Ovary (tissue), 9 donors: Measurements from ENCODE around the gene STK32C. TPM values are rescaled to one million over a fixed set of nuclear protein-coding genes. Genes with fewer than 3 reads are reported as not detected.

ENCODE experiments used
- DNase-seq, 5 donors: peaks; one replicate each; pipeline ENCODE4 v3.0.0-alpha.2; 2019 to 2020
- H3K27ac ChIP-seq, 2 donors: fragments of 200-600 bp; one replicate each; pipeline versions ENCODE4 v1.5.1 to v1.8.0; 2019 to 2022
- H3K27me3 ChIP-seq: fragments of 200-600 bp; one replicate; pipeline ENCODE4 v1.8.0; 2022
- H3K36me3 ChIP-seq: fragments of 200-600 bp; sonication (generic); one replicate; pipeline ENCODE4 v1.5.1; 2019
- H3K4me1 ChIP-seq: one replicate; pipeline ENCODE4 v1.8.1; 2013; ENCODE audit warnings: mild to moderate bottlenecking, moderate library complexity; ENCODE audit not compliant: insufficient read depth
- H3K4me3 ChIP-seq: fragments of 200-600 bp; sonication (generic); one replicate; pipeline ENCODE4 v1.5.1; 2017
- H3K9me3 ChIP-seq, 2 donors: fragments of 200-600 bp in 1 of 2; sonication (generic) in 1 of 2; one replicate each; pipeline versions ENCODE4 v1.5.1 to v1.8.1; 2013 to 2019; ENCODE audit warnings: mild to moderate bottlenecking in 1 of 2, moderate library complexity in 1 of 2
- CTCF ChIP-seq, 3 donors: fragments of 450-650 bp in 2 of 3; fragments of 200-600 bp in 1 of 3; IDR thresholded peaks; one replicate each; pipeline versions ENCODE4 v1.5.1 to v1.8.0; 2016 to 2022; ENCODE audit warnings: antibody characterized with exemption in 3 of 3, mild to moderate bottlenecking in 1 of 3
- EP300 ChIP-seq: sonication (generic); formaldehyde crosslinking; IDR thresholded peaks from one replicate; pipeline ENCODE4 v1.6.1; 2017; ENCODE audit warnings: antibody characterized with exemption
- POLR2A ChIP-seq: fragments of 450-650 bp; IDR thresholded peaks from one replicate; pipeline ENCODE4 v1.6.1; 2017; ENCODE audit warnings: antibody characterized with exemption, mild to moderate bottlenecking, moderate library complexity
- WGBS, 3 donors: extraction: QIAGEN DNeasy Blood & Tissue Kit in 1 of 3; methylation state at CpG; one replicate each; pipeline versions ENCODE4 v1.1.5 to v1.1.7; 2013 to 2017; 5-methylcytosine and 5-hydroxymethylcytosine counted together
- intact Hi-C, 4 donors: fragments of 100-400 bp; cut with DNase I; formaldehyde crosslinking; loops; one replicate each; pipeline versions ENCODE4 v1.11.0 to v1.15.1; 2022 to 2023
- polyA plus RNA-seq, 2 donors: library from polyadenylated mRNA; stranded (reverse); fragments of 200-250 nt in 1 of 2; fragments of 350-450 nt in 1 of 2; fragmentation: Illumina TruSeq in 1 of 2; extraction: RNeasy Lipid Tissue Mini Kit (QIAGEN cat#74804) in 1 of 2; gene quantifications; one replicate each; pipeline ENCODE4 v1.2.3, GENCODE V29; 2013 to 2014
- total RNA-seq, 7 donors: library from RNA; depleted of rRNA in 2 of 7; stranded (reverse); fragments of >200 nt in 2 of 7; fragmentation: NEBNext Ultra II Directional in 3 of 7; extraction: Animal tissue kit (Norgen Biotek cat#: 25700) in 3 of 7; gene quantifications; one replicate each; pipeline versions ENCODE4 v1.1.0 to v1.2.4, GENCODE V29; 2016 to 2023
- donor health status: DM: no; HTN: no; CAD: no; lungs with moderate emphysema.
- donor health status: DM: no; HTN: no; CAD: no.
- donor health status: Bipolar disorder and iron deficiency.
- donor health status: DM: yes; HTN: yes; CAD: no.
- donor health status: DM: no; HTN: no; CAD: no.
- donor health status: DM: yes; HTN: yes; CAD: no.

STK32C gene
- total and polyA plus RNA-seq, 9 donors: 2.6 to 13.8 (median 8.8) TPM

- Histone ChIP-seq H3K27ac (no peak overlapping the region), H3K9me3 (no peaks in the 10 kb centered on the region), H3K4me3 (no peak overlapping the region), H3K27me3 (no peaks in the 10 kb centered on the region), H3K36me3 (no peaks in the 10 kb centered on the region), H3K4me1 (no peaks in the 10 kb centered on the region)
- intact Hi-C loops: loop anchor here in 3 of 4 donors (2.0 to 5.0 kb wide), 2 partner anchors 129 kb away; no protein-coding TSS in a partner anchor
- DNase-seq: peak in 1 of 5 donors; percentile 28
- TF ChIP-seq CTCF (IDR thresholded peaks at IDR 0.05) (no peak), POLR2A (no peak), EP300 (no peak)
- 81 to 91% (median 83%) methylated on average over 23 to 25 of the region's 25 CpGs for WGBS, 3 donors
These were observed 43.9 kb upstream of the STK32C start for GRCh38 chr10:132351611-132352010.

- H3K4me1 ChIP-seq: no peaks in the 10 kb centered on the region
- H3K36me3 ChIP-seq: no peaks in the 10 kb centered on the region
- no peaks in the 10 kb centered on the region for H3K27me3 ChIP-seq
- intact Hi-C loops: loop anchor here in 2 of 4 donors (5.0 kb wide), 1 partner anchor 129 kb away; no protein-coding TSS in a partner anchor
- no peak overlapping the region for H3K4me3 ChIP-seq
- no peak overlapping the region for H3K27ac ChIP-seq
- TF ChIP-seq POLR2A (no peak), CTCF (IDR thresholded peaks at IDR 0.05) (no peak), EP300 (no peak)
- H3K9me3 ChIP-seq: no peaks in the 10 kb centered on the region
- WGBS, 3 donors: 91 to 96% (median 94%) methylated on average over 12 to 17 of the region's 17 CpGs
- DNase-seq: peak in 1 of 5 donors; percentile 28
These were observed 43.2 kb upstream of the STK32C start for GRCh38 chr10:132350946-132351345.

GRCh38 chr10:132350391-132350790 lies 42.6 kb upstream of the STK32C start:
- Histone ChIP-seq H3K27me3 (no peaks in the 10 kb centered on the region), H3K9me3 (no peaks in the 10 kb centered on the region), H3K27ac (no peak overlapping the region), H3K4me1 (no peaks in the 10 kb centered on the region), H3K4me3 (no peak overlapping the region), H3K36me3 (no peaks in the 10 kb centered on the region)
- TF ChIP-seq CTCF (IDR thresholded peaks at IDR 0.05): no peak
- TF ChIP-seq EP300: no peak
- no peak for TF ChIP-seq POLR2A
- WGBS, 3 donors: 74 to 76% (median 75%) methylated on average over 11 of the region's 11 CpGs
- intact Hi-C loops: loop anchor here in 2 of 4 donors (5.0 kb wide), 1 partner anchor 128 kb away; no protein-coding TSS in a partner anchor
- peak in 1 of 5 donors; percentile 24 for DNase-seq

- WGBS, 3 donors: 84 to 87% (median 87%) methylated on average over 6 of the region's 6 CpGs
- H3K9me3 ChIP-seq: no peaks in the 10 kb centered on the region
- no peak for TF ChIP-seq EP300
- no peak for TF ChIP-seq CTCF (IDR thresholded peaks at IDR 0.05)
- TF ChIP-seq POLR2A: no peak
- intact Hi-C loops: loop anchor here in 2 of 4 donors (5.0 kb wide), 1 partner anchor 127 kb away; no protein-coding TSS in a partner anchor
- no peak overlapping the region for H3K4me3 ChIP-seq
- no peaks in the 10 kb centered on the region for H3K4me1 ChIP-seq
- DNase-seq: peak in 1 of 5 donors; percentile 13
- H3K27me3 ChIP-seq: no peaks in the 10 kb centered on the region
- H3K27ac ChIP-seq: no peak overlapping the region
- no peaks in the 10 kb centered on the region for H3K36me3 ChIP-seq
These were observed 42.0 kb upstream of the STK32C start for GRCh38 chr10:132349766-132350165.
